Testis (tissue), 2 donors: ENCODE measurements around the gene FRY.

Experiments used
- POLR2A ChIP-seq: fragments of 450-650 bp; IDR thresholded peaks from one replicate; pipeline ENCODE4 v1.6.1; 2017; ENCODE audit warnings: antibody characterized with exemption, mild to moderate bottlenecking, moderate library complexity
- TF ChIP-seq, protein P1 (sequence below), 3 experiments: fragments of 450-650 bp in 2 of 3; fragments of 200-600 bp in 1 of 3; sonication (generic) in 1 of 3; IDR thresholded peaks; one replicate each; pipeline ENCODE4 v1.5.1; 2016 to 2019; ENCODE audit warnings: antibody characterized with exemption in 3 of 3, mild to moderate bottlenecking in 2 of 3, moderate library complexity in 1 of 3

DNA sequence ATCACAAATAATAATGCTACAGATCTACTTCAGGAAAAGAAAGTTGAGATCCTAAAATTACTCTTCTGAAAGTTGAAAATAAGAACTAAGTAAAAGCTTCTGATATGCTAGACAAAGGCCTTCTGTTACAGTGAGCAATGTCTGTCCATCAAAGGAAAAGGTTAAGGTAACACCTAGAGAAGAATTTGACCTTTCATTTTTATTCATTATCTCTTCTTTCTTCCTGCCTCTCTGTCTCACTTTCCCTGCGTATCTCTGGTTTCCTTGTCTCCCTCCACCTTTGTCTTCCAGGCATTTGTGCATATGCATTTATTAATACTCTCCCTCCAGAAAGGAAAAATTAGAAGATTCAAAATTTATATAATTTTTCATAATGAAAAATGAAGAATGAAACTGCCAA is 234.6 kb downstream of the FRY start:
- no peak for TF ChIP-seq POLR2A
- TF ChIP-seq, protein P1, sequence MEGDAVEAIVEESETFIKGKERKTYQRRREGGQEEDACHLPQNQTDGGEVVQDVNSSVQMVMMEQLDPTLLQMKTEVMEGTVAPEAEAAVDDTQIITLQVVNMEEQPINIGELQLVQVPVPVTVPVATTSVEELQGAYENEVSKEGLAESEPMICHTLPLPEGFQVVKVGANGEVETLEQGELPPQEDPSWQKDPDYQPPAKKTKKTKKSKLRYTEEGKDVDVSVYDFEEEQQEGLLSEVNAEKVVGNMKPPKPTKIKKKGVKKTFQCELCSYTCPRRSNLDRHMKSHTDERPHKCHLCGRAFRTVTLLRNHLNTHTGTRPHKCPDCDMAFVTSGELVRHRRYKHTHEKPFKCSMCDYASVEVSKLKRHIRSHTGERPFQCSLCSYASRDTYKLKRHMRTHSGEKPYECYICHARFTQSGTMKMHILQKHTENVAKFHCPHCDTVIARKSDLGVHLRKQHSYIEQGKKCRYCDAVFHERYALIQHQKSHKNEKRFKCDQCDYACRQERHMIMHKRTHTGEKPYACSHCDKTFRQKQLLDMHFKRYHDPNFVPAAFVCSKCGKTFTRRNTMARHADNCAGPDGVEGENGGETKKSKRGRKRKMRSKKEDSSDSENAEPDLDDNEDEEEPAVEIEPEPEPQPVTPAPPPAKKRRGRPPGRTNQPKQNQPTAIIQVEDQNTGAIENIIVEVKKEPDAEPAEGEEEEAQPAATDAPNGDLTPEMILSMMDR (IDR thresholded peaks at IDR 0.05): no peak
